NCI-H526 (cell line): ENCODE data around the gene IFFO2.

Source experiments
- DNase-seq, 2 experiments: peaks; one replicate each; lab custom pipeline; 2025; lab: John Stamatoyannopoulos, UW

Gene IFFO2

DNA sequence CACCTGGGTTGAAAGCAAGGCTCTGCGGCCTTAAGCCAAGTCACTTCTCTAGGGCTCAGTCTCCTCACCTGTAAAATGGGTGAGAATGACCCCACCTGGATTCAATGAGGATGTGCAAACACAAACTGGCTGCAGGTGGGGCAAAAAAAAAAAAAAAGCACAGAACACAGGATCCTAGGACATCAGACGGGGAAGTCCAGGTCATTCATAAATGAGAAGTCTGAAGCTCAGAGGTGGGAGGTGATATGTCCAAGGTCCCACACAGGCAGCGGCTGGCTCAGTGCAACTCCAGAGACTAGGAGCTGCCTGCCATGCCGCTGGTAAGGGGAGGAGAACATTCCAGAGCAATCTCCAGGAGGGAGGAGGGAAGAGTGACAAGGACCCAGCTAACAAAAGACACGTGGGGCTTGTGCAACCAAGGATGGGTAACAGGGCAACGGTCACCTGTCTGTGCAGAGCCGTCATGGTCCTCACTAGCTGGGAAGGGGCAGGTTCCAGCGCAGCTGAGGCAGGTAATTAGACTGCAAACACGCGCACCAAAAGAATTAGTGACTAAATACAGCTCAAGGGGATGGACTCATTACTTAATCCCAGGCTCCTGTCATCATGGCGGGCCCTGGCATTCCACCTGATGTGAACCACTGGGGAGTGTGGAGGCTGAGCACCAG is 19.5 kb downstream of the IFFO2 start:
- DNase-seq = no peak

DNA sequence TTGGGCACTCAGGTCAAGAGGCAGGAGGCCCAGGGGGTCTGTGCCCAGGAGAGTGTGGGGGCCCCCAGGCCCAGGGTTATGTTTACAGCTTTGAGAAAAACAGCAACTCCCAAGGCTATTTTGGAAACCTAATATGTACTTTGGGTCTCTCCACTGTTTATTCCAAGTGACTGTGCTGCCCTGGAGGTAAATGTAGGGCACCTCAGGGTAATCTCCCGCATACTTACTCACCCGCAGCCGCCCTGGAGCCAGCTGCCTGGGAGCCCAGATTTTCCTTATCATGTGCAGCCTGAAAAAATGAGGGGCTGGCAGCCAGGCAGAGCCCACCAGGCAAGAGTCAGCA is 20.0 kb downstream of the IFFO2 start:
- no peak for DNase-seq

DNA sequence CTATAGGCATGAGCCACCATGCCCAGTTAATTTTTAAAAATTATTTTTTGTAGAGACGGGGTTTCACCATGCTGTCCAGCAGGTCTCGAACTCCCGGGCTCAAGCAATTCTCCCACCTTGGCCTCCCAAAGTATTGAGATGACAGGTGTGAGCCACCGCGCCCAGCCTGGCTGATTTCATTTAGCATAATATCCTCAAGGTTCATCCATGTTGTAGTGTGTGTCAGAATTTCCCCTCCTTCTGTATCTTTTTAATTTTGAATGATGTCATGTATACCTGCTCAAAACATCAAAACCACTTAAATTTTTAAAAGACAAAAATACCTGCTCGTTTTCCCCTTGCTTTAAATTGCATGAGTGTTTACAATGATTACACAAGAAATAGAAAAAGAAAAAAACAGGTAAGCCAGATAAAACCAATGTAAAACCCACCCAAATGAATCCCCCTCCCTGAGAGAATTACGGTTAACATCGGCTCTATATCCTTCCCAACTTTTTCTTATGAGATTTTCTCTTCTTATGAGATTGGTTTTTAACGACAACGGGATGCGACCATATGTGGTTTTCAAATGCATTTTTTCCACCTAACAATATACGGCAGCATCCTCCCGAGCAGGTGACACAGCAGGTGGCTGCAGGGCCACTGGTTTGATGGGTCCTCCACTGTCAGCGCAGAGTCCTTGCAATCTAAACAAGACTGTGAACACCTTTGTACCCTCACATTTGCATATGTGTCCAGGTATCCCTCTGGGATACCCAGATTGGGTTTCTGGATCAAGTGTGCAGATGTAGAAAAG is 22.1 kb downstream of the IFFO2 start:
- peak; percentile 59 to 65 for DNase-seq

DNA sequence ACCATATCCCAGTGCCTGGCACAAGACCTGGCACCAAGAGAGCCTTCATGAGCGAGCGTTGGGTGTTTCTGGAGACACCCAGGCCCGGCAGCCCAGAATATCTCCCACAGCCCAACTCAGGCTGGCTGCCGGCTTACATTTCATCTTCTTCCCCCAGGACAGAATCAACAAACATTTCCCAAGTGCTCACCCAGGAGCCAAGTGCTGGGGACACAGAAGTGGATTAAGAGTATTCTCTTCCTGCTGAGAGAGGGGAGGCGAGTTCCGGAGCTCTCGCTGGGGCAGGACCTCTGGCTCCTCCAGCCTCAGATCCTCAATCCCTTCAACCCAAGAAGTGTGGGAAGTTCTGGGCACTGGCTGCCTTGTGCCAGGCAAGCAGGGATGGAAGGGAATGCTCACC is 23.6 kb downstream of the IFFO2 start:
- DNase-seq = no peak

DNA sequence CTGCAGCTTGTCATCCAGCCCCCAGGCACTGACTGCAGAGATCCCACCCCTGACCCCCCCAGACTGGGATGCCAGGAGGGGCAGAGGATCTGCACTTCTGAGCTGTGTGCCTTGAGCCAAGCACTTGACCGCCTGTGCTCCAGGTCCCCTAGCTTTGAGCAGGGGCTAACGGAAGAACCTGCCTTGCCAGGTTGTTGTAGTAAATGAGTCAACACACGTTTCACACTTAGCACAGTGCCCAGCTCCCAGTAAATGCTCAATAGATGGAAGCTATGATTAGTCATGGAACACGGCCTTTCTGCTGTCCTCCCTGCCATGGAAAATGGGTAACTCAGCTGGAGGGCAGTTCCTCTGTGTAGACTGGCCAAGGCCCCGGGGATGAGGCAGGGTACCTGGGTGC is 24.1 kb downstream of the IFFO2 start:
- no peak for DNase-seq

DNA sequence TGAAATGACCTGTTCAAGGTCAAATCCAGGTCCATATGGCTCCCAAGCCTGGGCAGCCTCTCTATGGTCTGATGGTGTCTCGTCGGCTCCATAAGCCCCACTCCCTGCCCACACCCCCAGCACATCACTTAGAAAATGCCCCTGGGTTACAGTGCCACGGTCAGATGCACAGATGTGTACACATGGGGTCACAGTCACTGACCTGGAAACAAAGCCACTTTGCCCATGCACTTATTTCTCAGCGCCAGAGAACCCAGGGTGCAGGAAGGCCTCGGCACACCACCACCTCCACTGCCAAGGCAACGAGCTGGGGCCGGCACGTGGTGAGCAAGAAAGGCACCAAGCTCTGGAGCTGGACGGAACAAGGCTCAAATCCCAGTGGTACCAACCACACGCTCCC is 24.7 kb downstream of the IFFO2 start:
- DNase-seq = no peak

DNA sequence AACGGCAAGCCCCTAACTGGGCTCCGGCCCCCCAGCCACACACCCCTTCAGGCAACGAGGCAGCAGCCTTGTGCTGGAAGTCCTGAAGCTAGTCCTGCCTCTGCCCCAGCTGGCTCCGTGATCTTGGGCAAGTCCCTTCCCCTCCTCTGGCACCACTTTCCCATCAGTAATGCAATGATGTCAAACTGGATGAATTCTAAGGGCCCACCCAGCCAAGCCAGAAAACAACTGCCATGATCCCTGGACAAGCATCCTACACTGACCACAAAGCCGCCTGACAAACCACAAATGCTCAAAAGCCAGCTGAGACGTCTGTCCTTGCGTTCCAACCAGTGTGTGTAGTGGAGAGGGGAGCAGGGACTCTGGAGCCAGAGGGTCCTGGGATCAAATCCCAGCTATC is 26.8 kb downstream of the IFFO2 start:
- DNase-seq = no peak

DNA sequence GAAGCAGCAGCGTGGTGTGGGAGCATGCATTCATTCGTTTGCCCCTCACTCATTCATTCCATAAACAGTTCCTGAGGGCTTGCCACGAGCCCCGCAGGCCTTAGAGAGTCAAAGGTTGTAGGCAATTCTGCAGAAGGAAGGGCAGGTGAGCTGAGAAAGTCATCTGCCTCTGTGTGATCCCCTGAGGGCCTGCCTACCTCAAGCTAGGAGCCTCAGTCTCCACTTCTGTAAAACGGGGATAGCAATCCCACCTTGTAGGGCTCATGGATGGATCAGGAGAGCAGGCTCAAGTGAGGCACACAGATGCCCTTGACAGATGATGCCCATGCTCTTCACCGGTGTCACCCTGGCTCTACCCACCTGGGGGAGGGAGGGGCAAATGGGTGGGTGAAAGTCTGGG is 27.5 kb downstream of the IFFO2 start:
- DNase-seq = no peak

DNA sequence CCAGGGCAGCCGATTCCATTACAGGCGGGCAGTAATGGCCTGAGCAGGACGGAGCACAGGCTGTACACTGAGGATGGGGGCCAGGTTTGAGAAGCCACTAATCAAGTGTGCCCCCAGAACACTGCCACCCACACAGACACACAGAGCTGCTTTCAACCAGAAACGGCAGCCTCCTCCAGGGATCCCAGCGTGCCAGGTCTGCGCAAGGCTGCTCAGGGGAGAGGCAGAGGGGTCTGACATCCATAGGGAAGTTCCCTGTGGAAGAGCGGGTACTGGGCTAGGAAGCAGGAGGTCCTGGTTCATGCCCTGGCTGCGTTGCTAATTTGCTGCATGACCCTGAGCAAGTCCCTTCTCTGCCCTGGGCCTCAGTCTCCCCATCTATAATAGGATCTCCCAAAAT is 28.1 kb downstream of the IFFO2 start:
- no peak for DNase-seq

DNA sequence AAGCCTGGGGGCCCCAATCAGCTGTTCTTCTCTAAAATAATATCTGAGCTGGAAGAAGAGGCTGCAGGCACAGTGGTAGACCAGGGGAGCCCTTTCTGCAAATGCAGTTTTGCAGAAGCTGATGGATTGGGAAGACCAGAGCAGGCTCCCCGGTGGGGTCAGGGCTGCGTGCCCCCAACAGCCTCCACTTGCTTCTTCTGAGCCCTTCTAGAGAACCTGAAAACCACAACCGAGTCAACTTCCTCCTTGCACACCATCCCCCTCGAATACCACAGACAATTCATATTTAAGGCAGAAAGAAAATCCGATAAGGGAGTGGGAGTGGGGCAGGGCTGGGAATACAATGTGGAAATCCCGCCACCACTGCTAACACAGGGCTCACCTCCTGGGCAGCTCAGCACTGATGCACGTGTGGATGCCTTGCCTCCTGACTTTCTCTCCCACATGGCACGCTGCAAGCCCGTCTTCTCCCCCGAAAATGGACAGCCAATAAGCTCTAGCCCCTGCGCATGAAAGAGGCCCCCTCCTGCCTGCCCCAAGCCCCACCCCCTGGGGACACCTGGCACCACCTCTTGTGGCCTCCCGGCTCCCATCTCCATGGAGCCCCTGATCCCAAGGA is 28.7 kb downstream of the IFFO2 start:
- no peak for DNase-seq

DNA sequence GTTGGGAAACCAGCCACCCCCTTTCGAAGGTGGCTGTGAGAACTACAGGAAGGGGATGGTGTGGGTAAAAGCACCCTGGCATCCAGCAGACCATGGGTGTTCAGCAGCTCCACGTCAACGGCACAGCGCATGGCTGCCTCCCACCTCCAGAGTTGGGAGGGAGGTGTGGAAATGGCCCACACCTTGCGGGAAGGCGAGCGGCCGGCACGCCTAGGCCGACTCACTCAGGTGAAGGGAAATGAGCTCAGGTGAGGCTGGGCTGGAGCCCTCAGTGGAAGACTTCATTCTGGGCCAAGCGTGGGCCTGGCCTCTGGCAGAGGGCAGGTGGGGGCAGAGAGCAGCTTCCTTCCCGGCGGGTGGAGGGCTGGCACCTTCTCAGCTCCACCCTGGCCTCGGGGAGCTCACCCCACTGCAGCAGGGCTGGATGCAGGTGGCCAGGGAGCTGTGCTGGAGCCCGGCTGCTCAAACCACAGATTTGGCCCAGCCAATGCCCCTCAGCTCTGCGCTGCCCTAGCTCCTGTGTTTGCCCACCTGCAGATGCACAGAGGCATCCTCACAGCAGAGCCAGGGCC is 29.3 kb downstream of the IFFO2 start:
- no peak for DNase-seq

DNA sequence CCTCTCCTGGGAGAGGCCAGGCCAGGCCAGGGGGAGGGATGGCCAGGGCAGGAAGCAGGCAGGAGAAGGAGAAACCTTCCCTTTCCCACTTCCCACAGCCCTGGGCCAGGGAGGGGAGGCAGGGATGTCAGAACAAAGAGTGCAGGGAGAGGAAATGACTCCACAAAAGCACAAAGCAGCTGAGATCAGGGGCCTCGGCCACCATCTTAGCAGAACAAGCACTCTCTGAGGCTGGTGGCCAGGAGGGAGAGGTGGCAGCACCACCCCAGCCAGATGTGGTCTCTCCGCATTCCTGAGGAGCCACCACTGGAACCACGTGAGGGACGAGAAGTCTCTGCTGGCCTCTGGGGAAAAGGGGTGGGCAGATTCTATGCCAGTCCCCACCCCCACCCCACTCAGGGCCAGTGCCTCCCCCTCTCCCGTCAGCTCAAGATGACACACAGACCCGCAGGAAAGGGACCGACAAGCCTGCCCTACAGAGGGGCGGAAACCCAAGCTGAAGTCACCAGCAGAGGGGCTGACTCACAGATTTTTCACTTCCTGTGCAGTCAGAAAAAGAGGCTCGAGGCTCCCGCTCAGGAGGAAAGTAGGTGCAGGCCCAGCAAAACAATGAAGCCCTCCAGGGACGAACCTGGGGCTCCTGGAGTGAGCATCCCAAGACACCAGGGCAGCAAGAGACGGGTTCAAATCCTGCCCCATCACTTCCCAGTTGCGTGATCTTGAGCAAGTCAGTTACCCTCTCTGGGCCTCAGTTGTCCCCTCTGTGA is 30.0 kb downstream of the IFFO2 start:
- no peak for DNase-seq

DNA sequence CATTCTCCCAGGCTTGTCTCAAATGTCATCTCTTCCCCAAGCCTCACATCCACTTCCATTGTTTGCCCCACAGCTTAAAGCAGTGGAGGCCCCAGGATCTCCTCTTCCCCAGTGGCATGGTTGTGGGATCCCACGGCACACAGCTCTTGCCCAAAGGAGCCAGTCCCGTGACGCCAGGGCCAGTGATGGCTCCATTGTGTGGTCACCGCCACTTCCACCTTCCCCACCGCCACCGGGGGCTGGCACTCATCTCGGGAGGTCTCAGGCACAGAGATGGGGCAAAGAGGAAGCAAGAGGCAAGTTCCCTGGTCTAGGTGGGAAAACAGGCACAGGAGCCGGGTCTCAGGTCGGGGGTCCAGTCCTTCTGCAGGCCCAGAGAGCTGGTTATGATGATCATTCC is 31.2 kb downstream of the IFFO2 start:
- DNase-seq = no peak

DNA sequence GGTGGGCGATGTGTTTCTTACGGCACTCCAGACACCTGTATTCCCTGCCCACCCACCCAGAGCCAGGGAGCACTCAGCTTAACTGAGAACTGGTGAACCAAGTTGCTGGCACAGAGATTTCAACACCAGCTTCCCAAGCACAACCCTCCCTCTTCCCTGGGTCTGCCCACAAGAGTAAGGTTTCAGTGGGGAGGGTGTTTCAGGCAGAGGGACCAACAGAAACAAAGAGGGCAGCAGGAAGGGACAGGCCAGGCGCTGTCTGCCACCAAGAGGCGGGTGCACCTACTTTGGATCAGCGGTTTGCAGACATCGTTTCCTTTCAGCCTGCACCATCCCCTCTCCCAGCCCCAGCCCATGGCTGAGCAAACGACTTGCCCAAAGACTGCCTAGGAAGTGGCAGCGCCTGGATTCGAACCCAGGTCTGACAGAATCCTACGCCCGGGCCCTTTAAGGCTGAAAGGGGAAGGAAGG is 32.2 kb downstream of the IFFO2 start:
- no peak for DNase-seq

DNA sequence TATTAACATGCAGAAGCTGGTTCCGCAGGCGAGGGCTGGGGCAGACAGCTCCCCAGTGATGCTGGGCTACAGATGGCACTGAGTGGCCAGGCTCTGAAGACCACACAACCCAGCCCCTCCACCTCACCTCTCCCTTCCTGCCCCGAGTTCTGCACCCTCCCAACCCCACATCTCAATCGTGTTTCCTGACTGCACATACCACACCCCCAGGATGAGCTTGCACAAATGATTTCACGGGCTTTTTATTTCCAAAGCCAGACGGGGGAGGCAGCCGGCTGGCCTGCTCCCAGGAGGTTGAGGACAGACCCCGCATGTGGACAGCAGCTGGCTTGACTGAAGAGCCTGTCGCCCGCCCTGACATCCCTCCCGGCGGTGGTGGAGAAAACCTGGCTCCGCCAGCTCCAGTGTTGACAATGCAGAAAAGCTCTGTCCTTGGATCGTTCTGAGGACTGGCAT is 32.7 kb downstream of the IFFO2 start:
- no peak for DNase-seq

DNA sequence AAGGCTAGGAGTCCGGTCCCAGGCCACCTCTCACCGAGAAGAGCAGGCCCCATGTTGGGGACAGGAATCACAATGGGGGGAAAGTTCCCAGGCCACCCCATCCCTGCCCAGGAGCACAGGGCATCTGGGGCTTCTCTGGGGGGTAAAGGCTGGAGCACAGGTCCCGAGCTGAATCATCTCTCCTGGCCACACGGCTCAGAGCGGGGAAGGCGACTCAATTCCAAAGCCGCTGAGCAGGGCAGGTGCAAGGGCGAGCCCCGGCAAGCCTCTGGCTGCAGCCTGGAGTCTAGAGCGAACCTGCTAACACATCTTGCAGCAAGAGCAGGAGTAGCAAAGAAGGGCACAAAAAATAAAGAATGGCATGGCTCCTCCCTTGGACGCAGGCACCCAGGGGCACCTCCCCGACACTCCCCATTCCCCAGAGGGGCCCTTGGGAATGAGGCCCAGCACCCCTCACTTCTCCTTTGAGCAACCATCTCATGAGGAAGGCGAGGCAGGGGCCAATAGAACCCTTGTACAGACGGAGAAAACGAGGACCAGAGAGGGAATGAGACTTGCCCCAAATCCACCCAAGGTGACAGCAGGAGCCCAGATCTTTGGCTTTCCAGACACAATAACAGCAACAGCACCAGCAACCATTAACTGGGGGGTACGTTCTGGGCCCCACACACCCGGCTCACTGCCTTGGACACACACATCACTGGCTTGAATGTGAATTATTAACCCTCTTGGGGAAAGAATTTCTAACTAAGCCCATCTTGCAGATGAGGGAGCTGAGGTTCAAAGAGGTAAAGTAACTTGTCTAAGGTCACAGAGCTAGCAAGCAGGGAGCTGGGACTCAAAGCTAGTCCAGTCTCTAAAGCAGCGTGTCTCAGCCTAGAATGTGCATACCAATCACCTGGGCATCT is 33.4 kb downstream of the IFFO2 start:
- peak in 1 of 2 experiments; percentile 30 for DNase-seq

DNA sequence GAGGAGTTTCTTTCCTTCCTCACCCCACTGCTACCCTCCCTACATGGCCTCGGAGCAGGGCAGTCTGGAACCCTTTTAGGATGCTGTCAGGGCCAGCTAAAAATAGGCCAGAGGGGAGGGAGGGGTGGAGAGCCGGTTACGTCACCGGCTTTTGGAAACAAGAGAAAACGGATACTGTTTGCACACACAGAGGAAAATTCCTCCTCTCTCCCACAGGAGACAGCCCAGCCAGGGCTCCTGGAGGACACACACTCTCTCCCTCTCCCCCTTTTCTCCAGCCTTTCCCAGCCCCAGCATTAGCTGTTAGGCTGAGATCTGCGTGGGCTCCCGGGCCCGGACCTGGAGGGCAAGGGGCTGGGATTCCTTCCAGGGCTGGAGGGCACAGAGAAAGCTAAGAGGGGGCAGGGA is 34.2 kb downstream of the IFFO2 start:
- DNase-seq = no peak

DNA sequence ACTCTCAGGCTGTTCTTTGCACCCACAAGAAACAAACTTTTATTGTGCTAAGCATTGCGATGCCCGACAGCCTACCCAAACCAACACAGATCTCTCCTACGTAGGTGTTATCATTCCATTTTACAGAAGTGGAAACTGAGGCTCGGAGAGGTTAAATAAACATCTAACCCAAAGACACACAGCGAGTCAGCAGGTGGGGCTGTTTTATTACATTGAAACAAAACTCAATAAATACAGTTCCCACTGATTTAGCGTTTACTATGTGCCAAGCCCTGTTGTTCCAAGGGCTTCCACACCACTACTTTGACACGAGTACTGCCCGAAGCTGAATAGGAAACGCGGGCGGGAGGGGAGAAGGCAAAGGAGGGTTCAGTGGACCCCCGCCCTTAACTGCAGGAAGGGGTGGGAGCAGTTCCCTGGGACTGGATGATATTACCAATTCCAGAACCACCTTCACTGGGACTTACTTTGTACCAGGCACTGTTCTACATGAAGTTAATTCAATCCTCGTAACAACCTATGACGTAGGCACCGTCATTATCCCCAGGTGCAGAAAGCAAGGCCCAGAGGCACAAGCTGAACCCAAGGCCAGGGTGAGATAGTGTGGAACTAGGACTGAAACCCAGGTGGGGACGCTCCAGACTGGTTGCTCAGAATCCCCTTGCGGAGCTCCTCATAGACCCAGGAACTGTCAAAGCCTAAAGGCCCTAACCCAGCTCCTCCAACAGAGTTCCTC is 34.8 kb downstream of the IFFO2 start:
- DNase-seq = no peak

DNA sequence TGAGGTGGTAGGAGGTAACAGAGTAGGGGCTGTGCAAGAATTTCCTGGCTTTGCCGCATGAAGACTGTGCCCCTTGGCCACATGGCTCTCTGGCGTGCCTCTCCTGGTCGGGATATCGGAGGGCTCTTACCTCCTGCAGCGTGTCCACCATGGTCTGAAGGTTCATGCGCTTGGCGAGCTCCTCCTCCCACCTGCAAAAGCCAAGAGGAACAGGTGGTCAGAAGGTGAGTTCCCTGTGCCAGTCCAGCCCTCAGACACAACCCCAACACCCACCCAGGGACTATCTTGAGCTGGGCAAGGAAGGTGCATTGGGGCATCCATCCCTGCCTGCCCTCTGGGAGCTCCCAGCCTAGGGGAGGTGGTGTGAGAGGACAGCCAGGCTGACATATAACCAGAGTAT is 35.5 kb downstream of the IFFO2 start:
- DNase-seq = no peak

DNA sequence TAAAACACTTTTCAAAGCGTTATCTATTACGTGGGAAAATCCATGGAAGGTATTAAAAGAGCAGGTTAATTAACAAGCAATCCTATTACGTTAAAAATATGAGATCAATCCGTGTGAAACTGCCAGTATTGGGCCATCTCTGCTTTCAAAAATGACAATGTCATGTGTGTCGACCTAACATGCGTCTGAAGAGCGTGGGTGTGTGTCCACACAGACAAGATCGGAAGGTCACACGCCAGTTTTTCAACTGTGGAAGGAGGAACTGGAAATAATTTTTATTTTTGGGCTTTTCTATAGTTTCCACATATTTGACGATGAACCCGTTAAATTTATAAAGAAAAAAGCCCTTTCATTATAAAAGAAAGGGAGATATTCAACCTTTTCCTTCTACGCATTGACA is 36.5 kb downstream of the IFFO2 start:
- no peak for DNase-seq
